ENCODE results near the gene B4GALT5.
"Not testable (repeated sequence)": the region's sequence is repeated elsewhere in the genome, so short reads cannot be mapped to it uniquely, and the experiment has no call there.

The B4GALT5 gene

DNA sequence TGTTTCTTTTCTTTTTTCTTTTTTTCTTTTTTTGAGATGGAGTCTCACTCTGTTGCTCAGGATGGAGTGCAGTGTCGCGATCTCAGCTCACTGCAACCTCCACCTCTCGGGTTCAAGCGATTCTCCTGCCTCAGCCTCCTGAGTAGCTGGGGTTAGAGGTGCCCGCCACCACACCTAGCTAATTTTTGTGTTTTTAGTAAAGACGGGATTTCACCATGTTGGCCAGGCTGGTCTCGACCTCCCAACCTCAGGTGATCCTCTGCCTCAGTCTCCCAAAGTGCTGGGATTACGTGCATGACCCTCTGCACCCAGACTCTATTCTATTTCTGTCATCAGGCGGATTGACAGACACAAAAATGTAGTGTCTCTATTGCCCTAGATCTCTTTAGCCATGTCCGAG lies 88.7 kb downstream of the B4GALT5 start:
- DNase-seq: not testable (repeated sequence)

- peak; percentile 49 for DNase-seq
Measured at GRCh38 chr20:49624317-49624716, 89.4 kb downstream of the B4GALT5 start.

GRCh38 chr20:49622243-49622642 lies 91.4 kb downstream of the B4GALT5 start:
- DNase-seq: no peak

DNA sequence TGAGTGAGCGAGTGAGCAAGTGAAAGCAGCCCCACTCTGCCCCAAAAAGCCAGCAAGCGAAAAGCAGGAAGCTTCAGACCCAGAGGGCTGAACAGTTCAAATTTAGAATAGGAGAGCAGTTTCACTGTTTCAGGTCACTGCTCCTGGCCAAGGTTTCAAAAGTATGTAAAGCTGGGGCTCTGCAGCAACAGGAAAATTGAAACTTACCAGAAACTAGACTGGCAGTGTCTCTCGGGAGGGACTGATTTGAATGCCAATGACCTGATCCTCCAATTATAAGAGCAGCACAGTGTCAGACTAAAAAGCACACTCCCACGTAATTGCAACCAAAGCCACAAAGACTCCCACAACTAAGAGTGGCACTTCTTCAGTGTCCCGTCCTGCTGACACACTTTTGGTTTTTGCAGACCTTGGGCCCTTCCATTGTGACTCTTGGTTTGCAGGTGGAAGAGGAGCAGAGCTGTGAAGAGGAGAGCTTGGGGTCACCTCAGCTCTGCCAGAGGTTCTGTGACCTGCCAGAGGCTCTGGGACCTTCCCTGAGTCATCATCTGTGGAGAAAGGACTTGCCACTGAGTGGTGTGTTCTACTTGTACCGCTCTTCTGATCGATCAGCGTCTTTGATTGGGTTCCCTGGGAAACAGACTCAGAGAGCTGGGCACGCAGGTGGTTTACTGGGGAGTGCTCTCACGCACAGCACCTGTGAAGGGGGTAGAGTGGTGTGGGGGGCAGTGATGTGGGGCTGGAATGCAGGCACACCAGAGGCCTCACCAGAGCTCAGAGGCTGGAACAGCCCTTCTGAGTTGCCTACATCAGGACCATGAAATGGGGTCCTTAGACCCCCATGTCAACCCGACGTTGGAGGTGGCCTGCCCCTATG lies 93.1 kb downstream of the B4GALT5 start:
- DNase-seq: no peak

- DNase-seq: no peak
Measured at GRCh38 chr20:49619113-49620048, 94.3 kb downstream of the B4GALT5 start.

DNA sequence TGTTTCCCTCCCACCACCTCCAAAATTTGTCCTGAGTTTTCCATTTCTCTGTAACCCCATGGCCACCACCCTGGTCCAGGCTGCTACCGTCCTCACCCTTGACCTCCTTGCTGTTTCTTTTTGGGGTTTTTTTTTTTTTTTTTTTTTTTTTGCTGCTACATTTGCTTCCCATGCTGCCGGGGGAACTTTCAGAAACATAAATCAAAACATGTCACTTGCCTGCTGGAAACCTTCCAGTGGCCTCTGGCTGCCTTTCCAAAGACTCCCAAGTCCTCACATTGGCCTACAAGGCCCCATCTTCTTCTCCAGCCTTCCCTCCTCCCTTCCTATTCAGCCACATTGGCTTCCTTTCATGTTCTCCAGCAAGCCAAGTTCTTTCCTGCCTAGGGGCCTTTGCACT lies 95.4 kb downstream of the B4GALT5 start:
- DNase-seq: no peak

DNA sequence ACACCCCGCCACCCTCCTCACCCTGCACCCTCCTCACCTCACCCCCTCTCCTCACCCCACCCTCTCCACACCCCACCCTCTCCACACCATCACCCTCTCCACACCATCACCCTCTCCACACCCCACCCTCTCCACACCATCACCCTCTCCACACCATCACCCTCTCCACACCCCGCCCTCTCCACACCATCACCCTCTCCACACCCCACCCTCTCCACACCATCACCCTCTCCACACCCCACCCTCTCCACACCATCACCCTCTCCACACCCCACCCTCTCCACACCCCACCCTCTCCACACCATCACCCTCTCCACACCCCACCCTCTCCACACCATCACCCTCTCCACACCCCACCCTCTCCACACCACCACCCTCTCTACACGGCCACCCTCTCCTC lies 96.3 kb downstream of the B4GALT5 start:
- not testable (repeated sequence) for DNase-seq

GRCh38 chr20:49616154-49617007 lies 97.3 kb downstream of the B4GALT5 start:
- DNase-seq: no peak

DNA sequence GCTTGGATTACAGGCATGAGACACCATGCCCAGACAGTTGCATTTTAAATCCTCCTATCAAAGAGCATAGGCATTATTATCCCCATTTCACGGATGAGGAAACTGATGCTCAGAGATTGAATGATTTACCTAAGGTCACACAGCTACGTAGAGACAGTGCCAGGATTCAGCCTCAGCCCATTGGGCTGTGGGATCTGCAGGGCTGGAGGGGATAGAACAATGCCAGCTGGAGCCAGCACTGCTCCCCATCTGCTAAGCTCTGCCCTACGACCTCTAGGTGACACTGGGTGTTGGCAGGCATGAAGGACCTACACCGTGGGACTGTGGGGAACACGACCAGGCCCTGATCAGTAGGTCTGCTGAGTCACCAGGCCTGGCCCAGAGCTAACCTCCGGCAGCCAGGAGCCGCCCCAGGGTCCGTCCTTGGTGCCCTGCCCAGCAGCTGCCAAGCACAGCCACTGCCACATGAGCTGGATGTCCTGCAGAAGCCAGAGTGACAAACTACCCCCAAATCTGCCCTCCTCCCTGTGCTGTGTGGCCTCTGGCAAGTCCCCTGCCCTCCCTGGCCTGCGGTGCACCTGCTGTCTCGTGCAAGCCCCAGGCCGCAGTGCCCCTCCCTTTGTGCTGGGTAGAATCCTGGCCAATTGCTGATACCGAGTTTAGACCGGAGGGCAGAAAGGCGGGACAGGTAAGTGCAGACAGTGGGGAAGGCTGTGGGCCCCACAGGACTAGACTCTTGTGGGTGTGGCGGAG lies 98.1 kb downstream of the B4GALT5 start:
- no peak for DNase-seq

GRCh38 chr20:49615051-49615400 lies 98.7 kb downstream of the B4GALT5 start:
- not testable (repeated sequence) for DNase-seq

DNA sequence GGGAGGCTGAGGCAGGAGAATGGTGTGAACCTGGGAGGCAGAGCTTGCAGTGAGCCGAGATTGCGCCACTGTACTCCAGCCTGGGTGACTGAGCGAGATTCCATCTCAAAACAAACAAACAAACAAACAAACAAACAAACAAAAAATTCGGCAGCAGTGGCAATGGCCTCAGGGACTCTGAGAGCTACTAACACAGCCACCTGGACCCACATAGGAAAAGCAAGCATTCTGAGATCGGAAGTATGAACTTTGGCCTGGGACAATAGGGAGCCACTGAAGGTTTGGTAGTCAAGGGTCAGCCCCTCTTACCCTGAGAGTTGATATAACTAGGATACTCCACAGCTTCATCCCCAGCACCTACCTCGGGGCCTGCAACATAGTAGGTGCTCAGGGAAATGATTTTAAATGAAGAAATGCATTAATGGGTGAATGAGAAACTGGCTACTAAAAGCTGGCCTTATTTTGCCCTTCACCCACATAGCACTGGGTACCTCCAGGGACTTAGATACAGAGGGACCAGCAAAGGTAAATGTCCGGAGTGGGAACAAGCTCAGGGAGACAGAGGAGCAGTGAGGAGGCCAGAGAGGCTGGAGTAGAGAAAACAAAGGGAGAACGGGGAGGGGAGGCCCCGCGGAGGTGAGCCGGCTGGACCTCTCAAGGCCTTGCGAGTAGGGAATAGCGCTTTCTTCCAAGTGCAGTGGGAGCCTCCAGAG lies 99.2 kb downstream of the B4GALT5 start:
- no peak for DNase-seq

- no peak for DNase-seq
Measured at GRCh38 chr20:49612127-49612738, 101.4 kb downstream of the B4GALT5 start.

DNA sequence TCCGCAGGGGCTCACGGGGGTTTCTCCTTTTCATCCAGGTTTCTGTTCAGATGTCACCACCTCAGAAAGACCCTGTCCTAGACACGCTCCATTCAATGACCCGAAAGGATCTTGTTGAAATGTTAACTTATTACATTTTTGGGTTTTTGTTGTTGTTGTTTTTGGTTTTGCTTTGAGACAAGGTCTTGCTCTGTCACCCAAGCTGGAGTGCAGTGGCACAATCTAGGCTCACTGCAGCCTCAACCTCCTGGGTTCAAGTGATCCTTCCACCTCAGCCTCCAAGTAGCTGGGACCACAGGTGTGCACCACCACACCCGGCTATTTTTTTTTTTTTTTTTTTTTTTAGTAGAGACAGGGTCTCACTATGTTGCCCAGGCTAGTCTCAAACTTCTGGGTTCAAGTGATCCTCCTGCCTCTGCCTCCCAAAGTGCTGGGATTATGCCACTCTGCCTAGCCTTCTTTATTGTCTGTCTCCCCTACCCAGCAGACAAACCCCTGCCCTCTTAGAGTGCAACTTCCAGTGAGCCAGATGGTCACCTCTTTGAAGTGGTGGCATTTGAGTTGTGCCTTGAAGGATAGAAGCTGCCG lies 102.0 kb downstream of the B4GALT5 start:
- DNase-seq: not testable (repeated sequence)

DNA sequence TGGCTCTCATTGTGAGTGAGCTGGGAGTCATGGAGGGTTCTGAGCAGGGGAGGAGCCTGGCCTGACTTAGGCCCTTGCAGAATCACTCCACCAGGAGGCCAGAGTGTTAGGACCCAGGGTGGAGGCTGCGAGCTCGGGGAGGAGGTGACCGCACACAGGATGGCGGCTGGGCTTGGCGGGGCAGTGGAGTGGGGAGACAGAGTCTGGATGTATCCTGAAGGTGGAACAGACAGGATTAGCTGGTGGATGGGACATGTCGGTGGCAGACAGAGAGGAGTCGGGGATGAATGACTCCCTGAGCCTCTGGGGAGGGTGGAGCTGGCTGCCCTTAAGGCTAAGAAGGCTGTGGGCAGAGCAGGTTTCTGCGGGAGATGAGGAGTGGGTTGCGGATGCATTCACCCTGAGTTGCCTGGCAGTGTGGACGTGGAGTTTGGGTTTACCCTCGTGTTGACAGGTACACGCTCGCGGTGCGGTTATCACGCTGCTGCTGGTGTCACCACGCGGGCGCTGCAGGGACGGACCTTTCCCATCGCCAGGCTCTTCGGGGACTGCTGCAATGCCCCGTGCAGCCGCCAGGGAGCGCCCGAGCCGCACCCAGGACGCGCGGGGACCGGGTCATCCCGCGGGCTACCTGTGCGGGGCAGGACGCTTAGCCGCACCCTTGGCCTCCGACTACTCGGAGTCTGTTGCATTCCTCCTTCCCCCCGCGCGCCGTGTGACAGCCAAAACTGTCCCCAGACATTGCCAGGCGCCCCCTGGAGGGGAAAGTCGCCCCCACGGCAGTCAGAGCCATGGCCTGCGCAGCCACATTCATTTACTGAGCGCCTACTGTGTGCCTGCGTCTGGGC lies 102.8 kb downstream of the B4GALT5 start:
- peak; percentile 77 for DNase-seq

GRCh38 chr20:49608752-49609670 lies 104.7 kb downstream of the B4GALT5 start:
- DNase-seq: peak; percentile 84

- DNase-seq: no peak
Measured at GRCh38 chr20:49607568-49607967, 106.1 kb downstream of the B4GALT5 start.

DNA sequence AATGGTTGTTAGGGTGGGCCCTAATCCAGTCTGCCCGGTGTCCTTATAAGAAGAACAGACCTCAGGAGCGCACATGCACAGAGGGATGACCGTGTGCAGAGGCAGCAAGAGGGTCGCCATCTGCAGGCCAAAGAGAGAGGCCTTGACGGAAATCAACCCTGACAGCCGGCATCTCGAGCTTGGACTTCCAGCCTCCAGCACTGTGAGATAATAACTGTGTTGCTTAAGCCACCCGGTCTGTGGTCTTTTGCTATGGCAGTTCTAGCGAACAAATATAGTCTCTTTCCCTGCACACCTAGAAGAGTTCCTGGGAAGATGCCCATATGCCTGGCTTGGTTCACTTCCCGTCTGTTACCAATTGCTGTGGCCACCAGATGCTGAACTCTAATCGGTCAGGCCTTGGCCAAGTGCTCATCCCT lies 110.5 kb downstream of the B4GALT5 start:
- no peak for DNase-seq
